Duodenal mucosa (tissue), 2 donors: ENCODE results near the gene SPATA46.
"Not testable (repeated sequence)": the region's sequence is repeated elsewhere in the genome, so short reads cannot be mapped to it uniquely, and the experiment has no call there.

Experiments
- H3K27ac ChIP-seq: one replicate; pipeline ENCODE4 v1.7.0; 2013; ENCODE audit warnings: low read depth, low read length
- H3K27me3 ChIP-seq, 2 donors: one replicate each; pipeline ENCODE4 v1.7.0; 2013; ENCODE audit warnings: low read length in 2 of 2, control low read depth in 1 of 2; ENCODE audit not compliant: insufficient read depth in 2 of 2, control insufficient read depth in 1 of 2
- H3K36me3 ChIP-seq, 2 donors: one replicate each; pipeline ENCODE4 v1.7.0; 2013; ENCODE audit warnings: low read length in 2 of 2, control low read depth in 1 of 2; ENCODE audit not compliant: insufficient read depth in 2 of 2, control insufficient read depth in 1 of 2
- H3K4me1 ChIP-seq, 2 donors: one replicate each; pipeline ENCODE4 v1.7.0; 2013; ENCODE audit warnings: low read length in 2 of 2, control low read depth in 1 of 2; ENCODE audit not compliant: insufficient read depth in 2 of 2, control insufficient read depth in 1 of 2
- H3K4me3 ChIP-seq, 2 donors: one replicate each; pipeline ENCODE4 v1.7.0; 2013; ENCODE audit warnings: low read length in 2 of 2, low read depth in 1 of 2
- H3K9ac ChIP-seq, 2 donors: one replicate each; pipeline ENCODE4 v1.7.0; 2013; ENCODE audit warnings: low read length in 2 of 2, low read depth in 1 of 2
- H3K9me3 ChIP-seq, 2 donors: one replicate each; pipeline ENCODE4 v1.7.0; 2013; ENCODE audit warnings: low read length in 2 of 2, control low read depth in 1 of 2; ENCODE audit not compliant: control insufficient read depth in 1 of 2

The SPATA46 gene, protein sequence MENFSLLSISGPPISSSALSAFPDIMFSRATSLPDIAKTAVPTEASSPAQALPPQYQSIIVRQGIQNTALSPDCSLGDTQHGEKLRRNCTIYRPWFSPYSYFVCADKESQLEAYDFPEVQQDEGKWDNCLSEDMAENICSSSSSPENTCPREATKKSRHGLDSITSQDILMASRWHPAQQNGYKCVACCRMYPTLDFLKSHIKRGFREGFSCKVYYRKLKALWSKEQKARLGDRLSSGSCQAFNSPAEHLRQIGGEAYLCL

GRCh38 chr1:162376691-162377090, at the start of gene SPATA46:
SPATA46 (minus strand) TSS chr1:162376854; CDS start chr1:162376790, 64 bp downstream.
- Histone ChIP-seq H3K36me3 (no peaks in the 10 kb centered on the region), H3K4me1 (peaks cover 19 to 27% of the 10 kb centered on the region in 2 donors), H3K27ac (no peak within 1 kb of the TSS), H3K27me3 (no peaks in the 10 kb centered on the region), H3K9ac (no peak within 1 kb of the TSS), H3K9me3 (no peaks in the 10 kb centered on the region), H3K4me3 (no peak within 1 kb of the TSS)

GRCh38 chr1:162422662-162423375, 46.2 kb upstream of the SPATA46 start:
- Histone ChIP-seq H3K9ac (no peak overlapping the region), H3K9me3 (no peaks in the 10 kb centered on the region), H3K27me3 (no peaks in the 10 kb centered on the region), H3K27ac (no peak overlapping the region), H3K4me1 (peaks cover 21 to 35% of the 10 kb centered on the region in 2 donors), H3K36me3 (no peaks in the 10 kb centered on the region), H3K4me3 (no peak overlapping the region)

DNA sequence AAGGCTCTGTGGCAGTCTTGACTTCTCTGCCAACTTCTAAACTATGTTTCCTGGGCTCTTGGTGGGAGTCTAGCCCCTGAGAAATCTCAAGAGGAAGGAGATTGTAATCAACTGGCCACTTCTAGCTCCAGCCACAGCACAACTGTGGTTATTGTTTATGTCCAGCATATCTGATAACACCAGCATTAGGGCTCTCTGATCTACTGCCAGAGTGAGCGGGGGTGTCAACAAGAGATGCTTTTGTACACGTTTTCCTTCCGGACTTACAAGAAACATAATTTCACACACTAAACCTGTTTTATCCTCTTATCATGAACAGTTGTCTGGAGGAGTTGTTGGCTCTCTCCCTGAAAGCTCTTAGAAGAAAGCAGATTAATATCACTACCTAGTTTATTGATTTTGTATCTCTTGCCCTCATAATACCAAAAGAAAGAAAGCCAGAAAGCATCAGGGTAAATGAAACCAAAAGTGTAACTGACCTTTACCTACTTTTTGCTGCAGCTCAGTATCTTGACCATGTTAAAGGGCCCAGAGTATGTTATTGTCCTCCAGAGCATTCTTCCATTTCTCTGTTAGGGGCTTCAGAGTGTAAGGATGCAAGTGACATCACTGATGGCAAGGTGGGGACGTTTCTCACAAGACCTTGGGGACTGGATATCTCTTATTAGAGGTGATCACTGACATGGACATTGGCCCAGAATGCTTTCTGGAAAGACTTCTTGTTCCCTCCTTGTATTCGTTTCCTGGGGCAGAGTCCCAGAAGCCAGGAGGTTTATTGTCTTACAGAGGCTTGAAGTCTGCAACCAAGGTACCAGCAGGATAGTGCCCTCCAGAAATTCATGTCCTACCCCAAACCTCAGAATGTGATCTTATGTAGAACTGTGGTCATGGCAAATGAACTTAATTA, 44.9 kb upstream of the SPATA46 start:
- H3K4me1 ChIP-seq, result peaks cover 21 to 35% of the 10 kb centered on the region in 2 donors
- H3K9ac ChIP-seq, result peak overlapping the region in 1 of 2 donors; percentile 21
- H3K36me3 ChIP-seq, result no peaks in the 10 kb centered on the region
- H3K4me3 ChIP-seq, result peak overlapping the region; percentile 13 to 27
- H3K27me3 ChIP-seq, result no peaks in the 10 kb centered on the region
- H3K9me3 ChIP-seq, result no peaks in the 10 kb centered on the region
- peak overlapping the region; percentile 1 for H3K27ac ChIP-seq

- peaks cover 21 to 35% of the 10 kb centered on the region in 2 donors for H3K4me1 ChIP-seq
- no peak overlapping the region for H3K27ac ChIP-seq
- H3K36me3 ChIP-seq, result no peaks in the 10 kb centered on the region
- H3K27me3 ChIP-seq, result no peaks in the 10 kb centered on the region
- peak overlapping the region; percentile 14 to 40 for H3K4me3 ChIP-seq
- H3K9me3 ChIP-seq, result peaks cover 0 to 1% of the 10 kb centered on the region in 2 donors
- no peak overlapping the region for H3K9ac ChIP-seq
Measured at GRCh38 chr1:162420120-162420519, 43.5 kb upstream of the SPATA46 start.

- H3K9ac ChIP-seq, H3K27me3 ChIP-seq, H3K36me3 ChIP-seq, H3K9me3 ChIP-seq, H3K27ac ChIP-seq: not testable (repeated sequence)
- Histone ChIP-seq H3K4me1 (peaks cover 21 to 35% of the 10 kb centered on the region in 2 donors), H3K4me3 (peak overlapping the region; percentile 14 to 40)
Measured at GRCh38 chr1:162419450-162419931, 42.8 kb upstream of the SPATA46 start.

DNA sequence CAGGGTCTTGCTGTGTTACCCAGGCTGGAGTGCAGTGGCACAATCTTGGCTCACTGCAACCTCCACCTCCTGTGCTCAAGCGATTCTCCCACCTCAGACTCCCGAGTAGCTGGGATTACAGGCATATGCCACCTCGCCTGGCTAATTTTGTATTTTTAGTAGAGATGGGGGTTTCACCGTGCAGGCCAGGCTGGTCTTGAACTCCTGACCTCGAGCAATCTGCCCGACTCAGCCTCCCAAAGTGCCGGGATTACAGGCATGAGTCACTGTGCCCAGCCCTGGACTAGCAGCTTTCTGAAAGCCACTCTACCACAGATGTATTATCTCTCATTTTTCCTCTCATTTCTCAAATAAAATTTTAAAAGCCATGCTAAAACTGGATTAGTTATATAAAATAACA, 41.9 kb upstream of the SPATA46 start:
- not testable (repeated sequence) for H3K27me3 ChIP-seq, H3K4me3 ChIP-seq, H3K36me3 ChIP-seq, H3K9ac ChIP-seq, H3K9me3 ChIP-seq, H3K27ac ChIP-seq
- peaks cover 21 to 35% of the 10 kb centered on the region in 2 donors for H3K4me1 ChIP-seq

DNA sequence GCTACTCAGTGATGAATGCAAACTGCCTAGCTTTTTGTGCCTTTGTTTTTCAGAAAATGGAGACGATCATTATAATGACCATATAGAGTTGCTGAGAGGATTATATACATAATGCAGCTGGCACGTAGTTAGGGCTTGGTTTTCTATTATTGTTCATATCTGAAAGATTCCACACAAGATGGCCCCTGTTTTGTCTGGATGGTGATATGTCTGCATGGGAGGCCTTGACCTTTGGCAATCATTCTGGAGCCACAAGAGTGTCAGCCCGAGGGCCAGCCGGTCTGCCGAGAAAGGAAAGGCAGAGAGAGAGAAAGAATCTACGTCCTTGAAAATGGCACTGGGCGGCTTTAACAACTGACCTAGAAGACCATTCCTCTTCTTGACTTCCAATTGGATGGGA, 41.0 kb upstream of the SPATA46 start:
- Histone ChIP-seq H3K27me3 (no peaks in the 10 kb centered on the region), H3K27ac (no peak overlapping the region), H3K4me1 (peaks cover 21 to 34% of the 10 kb centered on the region in 2 donors), H3K9ac (no peak overlapping the region), H3K9me3 (peaks cover 0 to 3% of the 10 kb centered on the region in 2 donors), H3K4me3 (no peak overlapping the region), H3K36me3 (no peaks in the 10 kb centered on the region)

DNA sequence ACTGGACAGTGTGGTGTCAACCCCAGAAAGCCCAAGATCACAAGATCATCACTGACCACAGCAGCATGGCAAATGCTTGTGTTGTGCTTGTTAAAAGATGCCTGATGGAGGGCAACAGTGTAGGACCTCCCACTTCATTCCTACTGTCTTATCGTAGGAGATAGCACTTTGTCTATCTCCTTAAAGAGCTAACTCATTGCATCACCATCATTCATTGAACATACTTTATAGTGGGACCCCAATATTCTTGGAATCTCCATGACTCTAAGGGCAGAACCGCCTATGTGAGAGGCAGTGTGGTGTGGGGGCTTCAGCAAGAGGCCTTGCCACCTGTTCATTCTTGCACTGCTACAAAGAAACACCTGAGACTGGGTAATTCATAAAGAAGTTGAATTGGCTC, 40.3 kb upstream of the SPATA46 start:
- Histone ChIP-seq H3K9me3 (peaks cover 0 to 3% of the 10 kb centered on the region in 2 donors), H3K27ac (no peak overlapping the region), H3K4me3 (no peak overlapping the region), H3K4me1 (peaks cover 19 to 26% of the 10 kb centered on the region in 2 donors), H3K36me3 (no peaks in the 10 kb centered on the region), H3K9ac (no peak overlapping the region), H3K27me3 (no peaks in the 10 kb centered on the region)

DNA sequence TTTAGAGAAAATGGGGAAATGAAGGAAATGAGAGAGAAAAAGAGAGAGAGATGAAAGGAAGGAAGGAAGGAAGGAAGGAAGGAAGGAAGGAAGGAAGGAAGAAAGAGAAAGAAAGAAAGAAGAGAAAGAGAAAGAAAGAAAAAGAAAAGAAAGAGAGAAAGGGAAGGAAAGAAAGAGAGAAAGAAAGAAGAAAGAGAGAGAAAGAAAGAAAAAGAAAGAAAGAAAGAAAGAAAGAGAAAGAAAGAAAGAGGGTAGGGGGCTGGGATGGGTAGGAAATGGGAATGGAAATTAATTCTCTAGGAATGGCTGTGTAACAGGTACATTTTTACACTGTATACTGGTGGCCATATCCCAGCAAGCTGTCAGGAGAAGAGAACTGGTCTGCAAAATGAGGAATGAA, 39.6 kb upstream of the SPATA46 start:
- Histone ChIP-seq H3K27ac (no peak overlapping the region), H3K4me3 (no peak overlapping the region), H3K4me1 (peaks cover 13 to 19% of the 10 kb centered on the region in 2 donors), H3K36me3 (no peaks in the 10 kb centered on the region), H3K9ac (no peak overlapping the region), H3K9me3 (peaks cover 0 to 3% of the 10 kb centered on the region in 2 donors), H3K27me3 (no peaks in the 10 kb centered on the region)
